Spleen (tissue), 7 donors: Measurements from ENCODE around the gene CISTR.

Experiments used
- CTCF ChIP-seq, 11 experiments: fragments of 200-600 bp in 7 of 11; fragments of 450-650 bp in 4 of 11; sonication (generic) in 4 of 11; IDR thresholded peaks in 8 of 11; conservative IDR thresholded peaks in 3 of 11; 1 replicate in 7 of 11; 2 replicates in 4 of 11; pipeline versions ENCODE4 v1.4.0 to v1.8.0; 2016 to 2021; ENCODE audit warnings: antibody characterized with exemption in 11 of 11, inconsistent platforms in 4 of 11, mild to moderate bottlenecking in 1 of 11
- POLR2A ChIP-seq, 3 donors: fragments of 450-650 bp; IDR thresholded peaks; one replicate each; pipeline ENCODE4 v1.5.1; 2017; ENCODE audit warnings: antibody characterized with exemption in 3 of 3, mild to moderate bottlenecking in 1 of 3
- donor health status: DM: no; HTN: no; CAD: no; lungs with moderate emphysema.
- donor health status: DM: no; HTN: no; CAD: no.
- donor health status: DM: no; HTN: no; CAD: no.

- TF ChIP-seq POLR2A (IDR thresholded peaks at IDR 0.05) (no peak), CTCF (IDR thresholded peaks at IDR 0.05 in 8 of 11, conservative IDR thresholded peaks at IDR 0.05 in 3 of 11) (no peak)
Observed at GRCh38 chr12:53744751-53745150, 7.0 kb downstream of the CISTR start.
